A549 (cell line): Measurements from ENCODE around the gene KIZ. TPM values are rescaled to one million over a fixed set of nuclear protein-coding genes. Genes with fewer than 3 reads are reported as not detected.
A peak's percentile ranks its signal among the peaks of the same experiment; 100 is the strongest.

ENCODE experiments used
- ATAC-seq, 2 experiments: fragments of 200-7000 bp in 1 of 2; fragments of >200 bp in 1 of 2; cut with Nextera tagmentation in 1 of 2; cut with Tn5 transposase in 1 of 2; 3 replicates each; pipeline versions ENCODE4 v1.8.0 to v1.9.1; 2018 to 2020; ENCODE audit warnings: mild to moderate bottlenecking in 1 of 2, moderate library complexity in 1 of 2
- CTCF ChIA-PET: fragments of 300-600 bp; sonication (Branson Sonifier 250); formaldehyde crosslinking; extraction: SDS; loops from one replicate; lab custom pipeline; 2021; ENCODE audit warnings: antibody characterized with exemption, inconsistent platforms; lab: Yijun Ruan, JAX
- POLR2A ChIA-PET: fragments of 350-600 bp; formaldehyde crosslinking; extraction: SDS; loops from one replicate; lab custom pipeline; 2021; ENCODE audit warnings: antibody characterized with exemption, inconsistent platforms; lab: Yijun Ruan, JAX
- DNase-seq, 2 experiments: peaks; one replicate each; pipeline versions ENCODE4 v3.0.0 to v3.0.0-alpha.2; 2011 to 2016; ENCODE audit warnings: low read depth in 1 of 2, low spot score in 1 of 2
- FAIRE-seq: peaks from 2 replicates; lab custom pipeline; 2011; peaks lifted over from hg19 to GRCh38; lab: Jason Lieb, UNC
- H3K27ac ChIP-seq, 2 experiments: fragments of >200 bp; sonication (Bioruptor Twin); formaldehyde crosslinking; 3 replicates each; pipeline ENCODE4 v1.5.1; 2016 to 2017
- H3K4me1 ChIP-seq: fragments of >200 bp; sonication (Bioruptor Twin); formaldehyde crosslinking; 3 replicates; pipeline ENCODE4 v1.6.1; 2016
- H3K4me2 ChIP-seq: fragments of >200 bp; sonication (Bioruptor Twin); formaldehyde crosslinking; 3 replicates; pipeline ENCODE4 v1.6.1; 2016
- H3K4me3 ChIP-seq: fragments of >200 bp; sonication (Bioruptor Twin); formaldehyde crosslinking; 3 replicates; pipeline ENCODE4 v1.5.1; 2016
- H3K9me3 ChIP-seq: fragments of >200 bp; sonication (Bioruptor Twin); formaldehyde crosslinking; 3 replicates; pipeline ENCODE4 v1.6.1; 2016
- CBX8 ChIP-seq: fragments of 200-600 bp; sonication (generic); IDR thresholded peaks from 2 replicates; pipeline ENCODE4 v1.6.1; 2016
- EP300 ChIP-seq, 2 experiments: fragments of >200 bp; sonication (Bioruptor Twin); formaldehyde crosslinking; IDR thresholded peaks; 2 replicates in 1 of 2; 3 replicates in 1 of 2; pipeline ENCODE4 v1.6.1; 2016 to 2017
- ESRRA ChIP-seq: fragments of 150-350 bp; IDR thresholded peaks from 2 replicates; pipeline ENCODE4 v1.6.1; 2014; ENCODE audit warnings: mild to moderate bottlenecking, low read length, borderline replicate concordance
- JUN ChIP-seq, 2 experiments: fragments of >200 bp; sonication (Bioruptor Twin); formaldehyde crosslinking; IDR thresholded peaks; 2 replicates in 1 of 2; 3 replicates in 1 of 2; pipeline ENCODE4 v1.6.1; 2016 to 2017
- MAFK ChIP-seq: fragments of 450-650 bp; IDR thresholded peaks from 2 replicates; pipeline ENCODE4 v1.6.1; 2014; ENCODE audit not compliant: partially characterized antibody
- MAZ ChIP-seq: fragments of 150-350 bp; IDR thresholded peaks from 2 replicates; pipeline ENCODE4 v1.6.1; 2014; ENCODE audit warnings: antibody characterized with exemption, low read depth, low read length, borderline replicate concordance
- MYC ChIP-seq: IDR thresholded peaks from 2 replicates; pipeline ENCODE4 v1.6.1; 2012; ENCODE audit warnings: mild to moderate bottlenecking, inconsistent platforms, low read length, improper control_type of control experiment, borderline replicate concordance
- NPAS2 ChIP-seq: fragments of 250-450 bp; sonication (Bioruptor Pico); IDR thresholded peaks from 2 replicates; pipeline ENCODE4 v1.8.0; 2022; ENCODE audit warnings: mild to moderate bottlenecking, moderate library complexity, borderline replicate concordance
- PBX3 ChIP-seq: IDR thresholded peaks from 2 replicates; pipeline ENCODE4 v1.6.1; 2012
- PHF8 ChIP-seq: fragments of 200-600 bp; sonication (generic); IDR thresholded peaks from 2 replicates; pipeline ENCODE4 v1.6.1; 2016; ENCODE audit warnings: low read depth, mild to moderate bottlenecking, antibody characterized with exemption, moderate library complexity, borderline replicate concordance
- POLR2A ChIP-seq: IDR thresholded peaks from 2 replicates; pipeline ENCODE4 v1.6.1; 2012; ENCODE audit warnings: mild to moderate bottlenecking, low read length
- POLR2AphosphoS2 ChIP-seq: conservative IDR thresholded peaks from 2 replicates; pipeline ENCODE4 v1.6.1; 2012; ENCODE audit warnings: low read length, improper control_type of control experiment, inconsistent platforms
- REST ChIP-seq: fragments of 200-600 bp; sonication (generic); IDR thresholded peaks from 2 replicates; pipeline ENCODE4 v1.6.1; 2016; ENCODE audit warnings: antibody characterized with exemption, mild to moderate bottlenecking, moderate library complexity
- SREBF2 ChIP-seq: fragments of 450-650 bp; IDR thresholded peaks from 2 replicates; pipeline ENCODE4 v1.6.1; 2014; ENCODE audit warnings: mild to moderate bottlenecking, moderate library complexity
- TP53 ChIP-seq: fragments of 250-450 bp; sonication (Bioruptor Pico); IDR thresholded peaks from 2 replicates; pipeline ENCODE4 v1.5.0; 2021; ENCODE audit warnings: mild to moderate bottlenecking, moderate library complexity
- ZC3H11A ChIP-seq: fragments of 450-650 bp; IDR thresholded peaks from 2 replicates; pipeline ENCODE4 v1.6.1; 2014; ENCODE audit warnings: antibody characterized with exemption, mild to moderate bottlenecking
- WGBS: methylation state at CpG from one replicate; pipeline ENCODE4 v1.1.6; 2017; ENCODE audit errors: missing lambda C conversion rate; 5-methylcytosine and 5-hydroxymethylcytosine counted together
- polyA plus RNA-seq, 4 experiments: library from polyadenylated mRNA; depleted of rRNA in 3 of 4; stranded (reverse); fragments of >200 nt; fragmentation: RNase III in 1 of 4; extraction: RNeasy Plus Mini Kit Qiagen cat#74134 plus additional on column Dnase treatment in 1 of 4; gene quantifications; 2 replicates in 3 of 4; 3 replicates in 1 of 4; pipeline ENCODE4 v1.2.3, GENCODE V29; 2011 to 2017
- TF ChIP-seq, protein P1 (sequence below): IDR thresholded peaks from 2 replicates; pipeline ENCODE4 v1.6.1; 2012
- TF ChIP-seq, protein P2 (sequence below): fragments of >200 bp; sonication (Bioruptor Twin); formaldehyde crosslinking; IDR thresholded peaks from 3 replicates; pipeline ENCODE4 v1.6.1; 2016

Gene KIZ
- polyA plus RNA-seq, 2 of the 4 experiments (the other 2 are of a cell fraction), result 6.3 to 19.1 TPM

- POLR2A ChIA-PET, result no interaction called here
- no peak overlapping the region for H3K4me2 ChIP-seq
- TF ChIP-seq PBX3 (no peak), MAFK (peak; percentile 74), NPAS2 (no peak)
- no peak for FAIRE-seq
- WGBS, result 82% methylated on average over 5 of the region's 5 CpGs
- peaks cover 32% of the 10 kb centered on the region for H3K4me1 ChIP-seq
- H3K9me3 ChIP-seq, result no peaks in the 10 kb centered on the region
- ATAC-seq, result no peak
- CTCF ChIA-PET, result no interaction called here
- no peak overlapping the region for H3K27ac ChIP-seq
- DNase-seq, result no peak
- H3K4me3 ChIP-seq, result no peak overlapping the region
Observed at GRCh38 chr20:21185849-21186248, 60.0 kb downstream of the KIZ start.

DNA sequence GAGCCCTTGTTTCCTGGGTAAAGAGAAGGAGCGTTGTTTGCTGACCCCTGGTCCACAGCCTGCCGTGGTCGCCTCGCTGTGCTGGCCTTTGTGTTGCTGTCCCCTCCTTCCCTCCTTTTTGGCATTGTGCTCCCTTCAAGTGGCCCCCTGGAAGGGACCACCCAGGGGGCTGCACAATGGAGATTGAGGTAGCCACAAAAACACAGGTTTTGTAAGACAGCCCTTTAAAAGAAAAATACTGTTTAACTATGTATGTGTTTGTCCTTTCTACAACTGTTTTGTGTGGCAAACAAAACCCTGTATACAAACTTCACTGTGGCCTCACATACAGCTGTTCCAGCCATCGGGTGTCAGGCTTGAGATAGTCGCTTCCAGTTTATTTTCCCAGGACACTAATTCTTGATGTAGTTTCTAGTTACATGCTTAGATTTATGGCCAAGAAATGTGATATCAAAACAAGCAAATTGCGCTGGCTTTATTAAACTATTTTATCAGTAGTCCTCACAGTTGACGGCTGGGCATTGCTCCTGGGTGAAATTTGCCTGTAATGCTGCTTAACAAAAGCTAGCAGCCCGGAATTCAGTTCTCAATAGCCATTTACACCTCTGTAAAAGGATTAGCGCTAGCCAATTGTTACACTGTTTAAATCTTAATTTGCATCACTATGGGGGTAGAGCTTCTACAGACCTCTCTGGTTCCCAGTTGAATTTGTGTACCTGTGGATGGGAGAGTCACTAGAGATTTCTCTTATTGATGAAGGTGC lies 64.1 kb downstream of the KIZ start:
- WGBS, result 85% methylated on average over 10 of the region's 10 CpGs
- POLR2A ChIA-PET, result no interaction called here
- no peak for ATAC-seq

More for the DNA sequence above, 64.1 kb downstream of the KIZ start:
- FAIRE-seq, result no peak
- peaks cover 2% of the 10 kb centered on the region; the same call in 2 of the 3 replicates for H3K4me1 ChIP-seq
- H3K9me3 ChIP-seq, result no peaks in the 10 kb centered on the region
- no peak overlapping the region for H3K4me2 ChIP-seq
- no peak overlapping the region for H3K4me3 ChIP-seq
- DNase-seq, result no peak
- CTCF ChIA-PET, result interaction anchor here (1.4 kb wide), 1 partner anchor 46 kb away, joined by 5 read pairs; no protein-coding TSS in a partner anchor
- TF ChIP-seq MAZ (no peak), POLR2AphosphoS2 (no peak), JUN (IDR thresholded peaks at IDR 0.05) (no peak), TP53 (CRISPR knock-in tag) (no peak), SREBF2 (no peak), CBX8 (no peak), MYC (no peak), EP300 (IDR thresholded peaks at IDR 0.05) (no peak), ESRRA (no peak), POLR2A (no peak), PHF8 (no peak), NPAS2 (no peak), REST (no peak), ZC3H11A (no peak)
- TF ChIP-seq, protein P1, sequence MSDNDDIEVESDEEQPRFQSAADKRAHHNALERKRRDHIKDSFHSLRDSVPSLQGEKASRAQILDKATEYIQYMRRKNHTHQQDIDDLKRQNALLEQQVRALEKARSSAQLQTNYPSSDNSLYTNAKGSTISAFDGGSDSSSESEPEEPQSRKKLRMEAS, result no peak
- TF ChIP-seq, protein P2, sequence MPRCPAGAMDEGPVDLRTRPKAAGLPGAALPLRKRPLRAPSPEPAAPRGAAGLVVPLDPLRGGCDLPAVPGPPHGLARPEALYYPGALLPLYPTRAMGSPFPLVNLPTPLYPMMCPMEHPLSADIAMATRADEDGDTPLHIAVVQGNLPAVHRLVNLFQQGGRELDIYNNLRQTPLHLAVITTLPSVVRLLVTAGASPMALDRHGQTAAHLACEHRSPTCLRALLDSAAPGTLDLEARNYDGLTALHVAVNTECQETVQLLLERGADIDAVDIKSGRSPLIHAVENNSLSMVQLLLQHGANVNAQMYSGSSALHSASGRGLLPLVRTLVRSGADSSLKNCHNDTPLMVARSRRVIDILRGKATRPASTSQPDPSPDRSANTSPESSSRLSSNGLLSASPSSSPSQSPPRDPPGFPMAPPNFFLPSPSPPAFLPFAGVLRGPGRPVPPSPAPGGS, result no peak
- H3K27ac ChIP-seq, result no peak overlapping the region
